Left ventricle myocardium inferior (tissue), 1 donor: ENCODE results near the gene SNAPIN. TPM values are rescaled to one million over a fixed set of nuclear protein-coding genes. Genes with fewer than 3 reads are reported as not detected.

Experiments used
- DNase-seq: peaks from one replicate; pipeline ENCODE4 v3.0.0-alpha.2; 2020
- H3K27ac ChIP-seq: fragments of 200-600 bp; replicated peaks from 2 replicates; pipeline ENCODE4 v1.8.0; 2021
- H3K27me3 ChIP-seq: fragments of 200-600 bp; 2 replicates; pipeline ENCODE4 v1.8.0; 2021; ENCODE audit warnings: low read depth
- H3K36me3 ChIP-seq: fragments of 200-600 bp; 2 replicates; pipeline ENCODE4 v1.8.0; 2021
- H3K4me1 ChIP-seq: fragments of 200-600 bp; 2 replicates; pipeline ENCODE4 v1.8.0; 2021
- H3K4me3 ChIP-seq: fragments of 200-600 bp; 2 replicates; pipeline ENCODE4 v1.8.0; 2021; ENCODE audit warnings: mild to moderate bottlenecking, moderate library complexity
- H3K9me3 ChIP-seq: fragments of 200-600 bp; replicated peaks from 2 replicates; pipeline ENCODE4 v1.8.0; 2021
- intact Hi-C: fragments of 100-400 bp; cut with micrococcal nuclease; formaldehyde crosslinking; loops from one replicate; pipeline ENCODE4 v1.11.0; 2022
- long read RNA-seq: library from polyadenylated mRNA; unstranded; transcript quantifications from one replicate; pipeline ENCODE4 v2.0.0, GENCODE V29; 2021
- total RNA-seq: library from RNA; stranded (reverse); fragmentation: NEBNext Ultra II Directional; extraction: Animal tissue kit (Norgen Biotek cat#: 25700); gene quantifications from one replicate; pipeline ENCODE4 v1.2.1, GENCODE V29; 2021
- TF ChIP-seq, protein P1 (sequence below): fragments of 200-600 bp; IDR thresholded peaks from 2 replicates; pipeline ENCODE4 v1.8.0; 2021; ENCODE audit warnings: antibody characterized with exemption, mild to moderate bottlenecking, borderline replicate concordance
- donor health status: DM: no; HTN: yes; CAD: no; lungs with severe emphysema.

SNAPIN gene, protein sequence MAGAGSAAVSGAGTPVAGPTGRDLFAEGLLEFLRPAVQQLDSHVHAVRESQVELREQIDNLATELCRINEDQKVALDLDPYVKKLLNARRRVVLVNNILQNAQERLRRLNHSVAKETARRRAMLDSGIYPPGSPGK
- total RNA-seq, result 67.0 TPM
- long read RNA-seq, transcript SNAPIN-201 (4 exons, 1,030 nt), result major isoform, 72 of 88 reads
- long read RNA-seq, partial matches to known transcripts, result 0 of 88 reads
- long read RNA-seq, other reads (novel, unspliced or antisense), result 9 of 88 reads

DNA sequence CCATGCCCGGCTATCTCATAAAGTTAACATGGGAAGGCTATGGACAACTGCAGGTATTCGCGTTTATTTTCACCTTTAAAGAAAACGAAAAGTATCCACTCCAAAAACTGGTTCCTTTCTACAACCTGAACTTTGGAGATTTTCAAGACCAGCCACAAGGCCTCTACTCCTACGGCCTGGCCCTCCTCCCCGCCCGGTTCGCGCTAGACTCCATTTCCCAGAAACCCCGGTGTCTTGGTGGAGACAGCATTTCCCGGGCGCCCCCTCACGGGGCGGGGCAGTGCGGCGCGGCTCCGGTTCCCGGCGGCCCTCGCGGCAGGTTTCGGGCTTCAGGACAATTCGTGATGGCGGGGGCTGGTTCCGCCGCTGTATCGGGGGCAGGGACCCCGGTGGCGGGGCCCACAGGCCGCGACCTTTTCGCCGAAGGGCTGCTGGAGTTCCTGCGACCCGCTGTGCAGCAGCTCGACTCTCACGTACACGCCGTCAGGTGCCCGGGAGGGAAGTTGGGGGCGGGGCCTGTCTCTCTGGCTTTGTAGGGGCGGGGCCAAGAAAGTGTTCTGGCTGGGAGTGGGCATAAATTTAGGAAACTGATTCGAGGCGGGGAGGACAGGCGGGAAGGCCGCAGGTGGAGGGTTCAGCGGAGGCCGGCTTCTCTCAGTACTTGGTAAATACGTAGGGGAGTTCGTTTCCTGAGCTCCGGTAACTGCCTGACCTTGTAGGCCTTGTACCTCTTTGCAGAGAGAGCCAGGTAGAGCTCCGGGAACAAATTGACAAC lies at the start of gene SNAPIN:
Gene SNAPIN, plus strand, starts transcription at position 304 of the 775 bp plus-strand sequence. Its CDS starts 41 bp downstream, at position 345.
- Histone ChIP-seq H3K27me3 (no peaks in the 10 kb centered on the region), H3K36me3 (peaks cover 36% of the 10 kb centered on the region), H3K9me3 (no peaks in the 10 kb centered on the region), H3K4me1 (peaks cover 23% of the 10 kb centered on the region), H3K4me3 (peak within 1 kb of the TSS; percentile 92), H3K27ac (peak within 1 kb of the TSS; percentile 98)
- DNase-seq, result peak; percentile 93
- TF ChIP-seq, protein P1, sequence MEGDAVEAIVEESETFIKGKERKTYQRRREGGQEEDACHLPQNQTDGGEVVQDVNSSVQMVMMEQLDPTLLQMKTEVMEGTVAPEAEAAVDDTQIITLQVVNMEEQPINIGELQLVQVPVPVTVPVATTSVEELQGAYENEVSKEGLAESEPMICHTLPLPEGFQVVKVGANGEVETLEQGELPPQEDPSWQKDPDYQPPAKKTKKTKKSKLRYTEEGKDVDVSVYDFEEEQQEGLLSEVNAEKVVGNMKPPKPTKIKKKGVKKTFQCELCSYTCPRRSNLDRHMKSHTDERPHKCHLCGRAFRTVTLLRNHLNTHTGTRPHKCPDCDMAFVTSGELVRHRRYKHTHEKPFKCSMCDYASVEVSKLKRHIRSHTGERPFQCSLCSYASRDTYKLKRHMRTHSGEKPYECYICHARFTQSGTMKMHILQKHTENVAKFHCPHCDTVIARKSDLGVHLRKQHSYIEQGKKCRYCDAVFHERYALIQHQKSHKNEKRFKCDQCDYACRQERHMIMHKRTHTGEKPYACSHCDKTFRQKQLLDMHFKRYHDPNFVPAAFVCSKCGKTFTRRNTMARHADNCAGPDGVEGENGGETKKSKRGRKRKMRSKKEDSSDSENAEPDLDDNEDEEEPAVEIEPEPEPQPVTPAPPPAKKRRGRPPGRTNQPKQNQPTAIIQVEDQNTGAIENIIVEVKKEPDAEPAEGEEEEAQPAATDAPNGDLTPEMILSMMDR, result peak; percentile 35
- intact Hi-C loops, result no loop called here

DNA sequence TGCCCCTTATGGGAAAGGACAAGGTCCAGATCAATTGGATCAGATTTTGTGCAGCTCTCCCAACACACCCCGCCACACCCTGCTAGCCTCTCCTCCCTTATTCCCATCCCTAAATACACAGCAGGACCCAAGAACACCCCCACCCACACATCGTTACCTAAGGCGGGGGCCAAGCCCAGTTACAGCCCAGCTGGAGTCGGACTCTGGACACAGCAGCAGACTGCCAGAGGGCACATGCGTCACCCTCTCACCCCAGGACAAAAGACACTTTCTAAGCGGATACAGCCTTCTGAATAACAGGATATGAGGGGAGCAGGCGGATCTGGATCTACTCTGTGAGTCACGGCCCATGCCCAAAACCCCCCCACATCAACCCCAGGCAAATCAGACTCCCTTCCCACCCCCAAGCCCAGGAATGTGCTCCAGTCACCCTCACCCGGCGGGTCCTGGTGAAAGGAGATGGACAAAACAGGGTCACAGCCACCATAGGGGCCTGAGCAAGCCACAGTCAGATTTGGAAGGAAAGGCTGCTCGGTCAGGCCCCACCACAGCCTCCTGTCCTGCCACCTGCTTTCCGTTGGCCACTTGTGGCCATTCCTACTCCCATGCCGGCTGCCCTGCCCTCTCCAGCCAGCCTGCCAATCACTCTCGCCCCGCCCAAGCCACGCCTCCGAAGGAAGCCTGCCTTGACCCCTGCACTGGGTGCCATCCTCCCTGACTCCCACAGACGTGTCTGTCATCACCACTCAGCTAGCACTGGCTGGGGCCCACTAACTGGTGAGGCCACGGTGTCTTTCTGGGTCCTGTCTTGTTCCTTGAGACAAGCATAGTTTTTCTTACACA lies 49.5 kb upstream of the SNAPIN start:
- Histone ChIP-seq H3K27ac (peak overlapping the region; percentile 90), H3K36me3 (peaks cover 29% of the 10 kb centered on the region), H3K4me1 (peaks cover 60% of the 10 kb centered on the region), H3K27me3 (no peaks in the 10 kb centered on the region), H3K4me3 (peak overlapping the region; percentile 67), H3K9me3 (no peaks in the 10 kb centered on the region)
- peak; percentile 70 for DNase-seq
- intact Hi-C loops, result no loop called here
- TF ChIP-seq, protein P1, result no peak

DNA sequence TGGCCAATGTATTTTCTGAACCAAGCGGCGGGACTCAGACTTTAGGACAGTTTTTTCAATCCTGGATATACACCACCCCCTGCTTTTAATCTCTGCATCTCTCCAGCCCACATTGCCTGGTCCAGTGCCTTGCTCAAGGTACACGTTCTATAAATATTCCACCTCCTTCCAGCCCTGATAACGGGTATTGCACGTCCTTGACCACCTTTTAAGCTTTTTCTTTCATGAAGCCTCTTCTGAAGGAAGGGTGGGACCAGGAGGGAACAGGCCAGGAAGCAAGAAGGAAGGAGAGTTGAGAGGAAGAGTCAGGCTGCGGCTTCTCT lies 49.0 kb upstream of the SNAPIN start:
- Histone ChIP-seq H3K27me3 (no peaks in the 10 kb centered on the region), H3K4me3 (peak overlapping the region; percentile 67), H3K4me1 (peaks cover 60% of the 10 kb centered on the region), H3K9me3 (no peaks in the 10 kb centered on the region), H3K36me3 (peaks cover 29% of the 10 kb centered on the region), H3K27ac (peak overlapping the region; percentile 90)
- intact Hi-C loops, result no loop called here
- DNase-seq, result no peak
- TF ChIP-seq, protein P1, result no peak

DNA sequence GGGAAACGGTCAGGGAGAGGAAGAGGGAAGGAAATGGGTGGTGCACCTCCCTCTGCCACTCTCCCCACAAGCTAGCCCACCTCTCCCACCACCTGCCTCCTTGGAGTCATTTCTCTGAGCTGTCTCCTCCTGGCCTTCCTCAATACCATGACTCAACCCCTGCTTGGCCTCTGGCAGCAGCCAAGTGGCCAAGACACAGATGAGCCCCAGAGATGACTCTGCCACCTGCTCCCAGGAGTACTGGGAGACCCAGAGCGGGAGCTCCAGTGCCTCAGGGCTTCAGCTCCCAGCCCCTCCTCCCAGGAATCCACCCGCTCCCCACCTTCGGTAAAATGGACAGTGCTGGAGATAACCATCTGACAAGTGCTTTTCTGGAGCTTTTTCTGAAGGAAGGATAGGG lies 48.2 kb upstream of the SNAPIN start:
- TF ChIP-seq, protein P1, result no peak
- peak overlapping the region; percentile 2 for H3K4me3 ChIP-seq
- DNase-seq, result no peak
- intact Hi-C loops, result no loop called here
- no peaks in the 10 kb centered on the region for H3K27me3 ChIP-seq
- H3K36me3 ChIP-seq, result peaks cover 26% of the 10 kb centered on the region
- H3K27ac ChIP-seq, result peak overlapping the region; percentile 90
- H3K9me3 ChIP-seq, result no peaks in the 10 kb centered on the region
- H3K4me1 ChIP-seq, result peaks cover 60% of the 10 kb centered on the region

DNA sequence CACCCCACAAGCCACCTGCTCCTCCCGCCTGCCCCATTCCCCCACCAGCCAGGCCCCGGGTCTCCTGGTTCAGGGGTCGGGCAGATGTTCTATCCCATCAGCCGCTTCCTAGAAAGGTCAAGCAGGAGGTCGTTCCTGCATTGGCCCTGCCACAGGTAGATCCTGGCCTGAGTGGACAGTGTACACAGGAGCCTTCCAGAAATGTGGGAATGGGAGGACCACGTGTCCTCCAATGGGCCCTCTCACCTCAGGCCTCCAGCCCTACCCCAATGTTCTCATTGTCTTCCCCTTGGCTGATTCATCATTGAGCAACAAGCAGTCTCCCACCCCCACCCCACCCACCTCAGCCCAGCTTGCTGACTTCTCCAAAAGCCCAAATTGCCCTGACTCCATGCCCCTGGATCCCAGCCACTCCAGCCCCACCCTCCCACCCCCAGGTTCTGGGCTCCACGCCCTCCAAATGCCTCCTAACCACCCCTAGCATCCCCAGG lies 47.6 kb upstream of the SNAPIN start:
- H3K27ac ChIP-seq, result peak overlapping the region; percentile 90
- TF ChIP-seq, protein P1, result no peak
- no peak for DNase-seq
- peaks cover 20% of the 10 kb centered on the region for H3K36me3 ChIP-seq
- peak overlapping the region; percentile 74 for H3K4me3 ChIP-seq
- no peaks in the 10 kb centered on the region for H3K9me3 ChIP-seq
- intact Hi-C loops, result no loop called here
- no peaks in the 10 kb centered on the region for H3K27me3 ChIP-seq
- H3K4me1 ChIP-seq, result peaks cover 62% of the 10 kb centered on the region
